ENCODE data around the gene CCDC51.

- TF ChIP-seq EZH2 (IDR thresholded peaks at IDR 0.05; ENCODE audit: low read depth, unreplicated experiment) (no peak), CTCF (conservative IDR thresholded peaks at IDR 0.05; ENCODE audit: low read depth in 2 of 2) (no peak), POLR2AphosphoS5 (IDR thresholded peaks at IDR 0.05; ENCODE audit: low read depth) (no peak), STAT1 (IDR thresholded peaks at IDR 0.05; ENCODE audit: unreplicated experiment) (no peak), EZH2phosphoT487 (IDR thresholded peaks at IDR 0.05; ENCODE audit: unreplicated experiment) (no peak), JUNB (IDR thresholded peaks at IDR 0.05; ENCODE audit: unreplicated experiment) (no peak)
- TF ChIP-seq, protein P1, sequence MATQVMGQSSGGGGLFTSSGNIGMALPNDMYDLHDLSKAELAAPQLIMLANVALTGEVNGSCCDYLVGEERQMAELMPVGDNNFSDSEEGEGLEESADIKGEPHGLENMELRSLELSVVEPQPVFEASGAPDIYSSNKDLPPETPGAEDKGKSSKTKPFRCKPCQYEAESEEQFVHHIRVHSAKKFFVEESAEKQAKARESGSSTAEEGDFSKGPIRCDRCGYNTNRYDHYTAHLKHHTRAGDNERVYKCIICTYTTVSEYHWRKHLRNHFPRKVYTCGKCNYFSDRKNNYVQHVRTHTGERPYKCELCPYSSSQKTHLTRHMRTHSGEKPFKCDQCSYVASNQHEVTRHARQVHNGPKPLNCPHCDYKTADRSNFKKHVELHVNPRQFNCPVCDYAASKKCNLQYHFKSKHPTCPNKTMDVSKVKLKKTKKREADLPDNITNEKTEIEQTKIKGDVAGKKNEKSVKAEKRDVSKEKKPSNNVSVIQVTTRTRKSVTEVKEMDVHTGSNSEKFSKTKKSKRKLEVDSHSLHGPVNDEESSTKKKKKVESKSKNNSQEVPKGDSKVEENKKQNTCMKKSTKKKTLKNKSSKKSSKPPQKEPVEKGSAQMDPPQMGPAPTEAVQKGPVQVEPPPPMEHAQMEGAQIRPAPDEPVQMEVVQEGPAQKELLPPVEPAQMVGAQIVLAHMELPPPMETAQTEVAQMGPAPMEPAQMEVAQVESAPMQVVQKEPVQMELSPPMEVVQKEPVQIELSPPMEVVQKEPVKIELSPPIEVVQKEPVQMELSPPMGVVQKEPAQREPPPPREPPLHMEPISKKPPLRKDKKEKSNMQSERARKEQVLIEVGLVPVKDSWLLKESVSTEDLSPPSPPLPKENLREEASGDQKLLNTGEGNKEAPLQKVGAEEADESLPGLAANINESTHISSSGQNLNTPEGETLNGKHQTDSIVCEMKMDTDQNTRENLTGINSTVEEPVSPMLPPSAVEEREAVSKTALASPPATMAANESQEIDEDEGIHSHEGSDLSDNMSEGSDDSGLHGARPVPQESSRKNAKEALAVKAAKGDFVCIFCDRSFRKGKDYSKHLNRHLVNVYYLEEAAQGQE (IDR thresholded peaks at IDR 0.05; ENCODE audit: unreplicated experiment): no peak
Observed at GRCh38 chr3:48463703-48464102, 23.8 kb upstream of the CCDC51 start.

Data from GM23338 (cell line).